Fibroblast of peridontal ligament (primary cell): ENCODE measurements around the gene ANP32D.
A peak's percentile ranks its signal among the peaks of the same experiment; 100 is the strongest.
"Not testable (repeated sequence)": the region's sequence is repeated elsewhere in the genome, so short reads cannot be mapped to it uniquely, and the experiment has no call there.

Source experiments
- DNase-seq: peaks from one replicate; pipeline ENCODE4 v3.0.0-alpha.2; 2010; ENCODE audit errors: extremely low read depth

The ANP32D gene

GRCh38 chr12:48472259-48472658 is at the start of gene ANP32D:
Gene ANP32D, plus strand, starts transcription at chr12:48472559. Its CDS starts 106 bp downstream, at chr12:48472665.
- DNase-seq: no peak

DNA sequence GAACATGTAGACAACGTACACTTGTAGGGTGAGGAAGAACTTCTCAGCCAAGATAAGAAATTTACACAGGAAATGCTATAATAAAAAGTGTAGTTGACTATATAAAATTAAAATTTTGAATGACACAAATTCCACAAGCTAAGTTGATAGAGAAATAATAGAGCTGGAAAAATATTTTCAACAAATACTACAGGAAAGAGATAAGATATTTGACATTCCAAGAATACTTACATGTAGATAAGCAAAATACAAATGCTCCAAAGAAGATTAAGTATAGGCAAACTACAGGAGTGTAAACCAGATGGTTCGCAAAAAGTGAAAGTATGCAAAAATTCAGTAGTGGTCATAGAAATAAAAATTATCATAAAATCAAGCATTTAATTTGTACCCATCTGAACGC is 49.2 kb upstream of the ANP32D start:
- DNase-seq: no peak

- DNase-seq: no peak
Measured at GRCh38 chr12:48424644-48425043, 47.7 kb upstream of the ANP32D start.

GRCh38 chr12:48434016-48434415 is 38.3 kb upstream of the ANP32D start:
- DNase-seq: not testable (repeated sequence)

DNA sequence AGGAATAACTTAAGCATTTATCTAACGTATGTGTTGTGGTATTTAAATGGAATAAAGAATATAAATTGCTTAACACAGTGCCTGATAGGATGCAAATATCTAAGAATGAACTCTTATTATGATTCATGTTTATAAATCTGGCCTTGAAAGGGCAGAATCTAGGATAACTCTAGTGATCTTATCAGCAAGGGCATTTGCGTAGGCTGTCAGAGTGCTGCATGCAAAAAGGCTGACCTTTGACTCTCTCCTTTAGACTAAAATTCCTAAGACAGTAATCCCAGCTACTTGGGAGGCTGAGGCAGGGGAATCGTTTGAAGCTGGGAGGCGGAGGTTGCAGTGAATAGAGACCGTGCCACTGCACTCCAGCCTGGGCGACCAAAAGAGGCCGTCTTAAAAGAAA is 31.3 kb upstream of the ANP32D start:
- DNase-seq: no peak

DNA sequence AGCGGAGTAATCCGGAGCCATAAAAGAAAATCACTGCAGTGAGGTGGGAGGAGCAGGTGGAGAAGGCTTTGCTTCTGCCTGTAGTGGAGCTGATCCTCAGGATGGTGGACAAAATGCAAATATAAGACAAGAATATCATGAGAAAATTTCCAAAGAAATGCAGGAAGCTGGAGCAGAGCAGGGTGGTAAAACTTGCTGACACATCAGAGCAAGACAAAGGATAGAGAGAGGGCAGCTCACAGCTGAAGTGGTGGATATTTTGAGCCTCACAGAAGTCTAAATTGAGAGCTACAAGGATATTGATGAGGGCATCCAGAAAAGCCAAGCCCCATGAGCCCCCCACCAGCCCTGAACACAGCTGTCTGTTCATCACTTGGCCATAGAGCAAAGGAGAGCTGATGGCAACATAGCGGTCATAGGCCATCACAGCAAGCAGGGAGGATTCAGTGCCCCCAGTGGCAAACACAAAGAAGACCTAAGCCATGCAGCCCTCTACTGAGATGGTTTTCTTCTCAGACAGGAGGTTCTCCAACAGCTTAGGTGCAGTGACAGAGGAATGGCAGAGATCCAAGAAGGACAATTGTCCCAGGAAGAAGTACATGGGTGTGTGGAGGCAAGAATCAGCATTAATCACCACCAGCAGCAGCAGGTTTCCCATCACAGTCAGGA is 30.0 kb upstream of the ANP32D start:
- DNase-seq: no peak

GRCh38 chr12:48445538-48445937 is 26.8 kb upstream of the ANP32D start:
- no peak for DNase-seq

DNA sequence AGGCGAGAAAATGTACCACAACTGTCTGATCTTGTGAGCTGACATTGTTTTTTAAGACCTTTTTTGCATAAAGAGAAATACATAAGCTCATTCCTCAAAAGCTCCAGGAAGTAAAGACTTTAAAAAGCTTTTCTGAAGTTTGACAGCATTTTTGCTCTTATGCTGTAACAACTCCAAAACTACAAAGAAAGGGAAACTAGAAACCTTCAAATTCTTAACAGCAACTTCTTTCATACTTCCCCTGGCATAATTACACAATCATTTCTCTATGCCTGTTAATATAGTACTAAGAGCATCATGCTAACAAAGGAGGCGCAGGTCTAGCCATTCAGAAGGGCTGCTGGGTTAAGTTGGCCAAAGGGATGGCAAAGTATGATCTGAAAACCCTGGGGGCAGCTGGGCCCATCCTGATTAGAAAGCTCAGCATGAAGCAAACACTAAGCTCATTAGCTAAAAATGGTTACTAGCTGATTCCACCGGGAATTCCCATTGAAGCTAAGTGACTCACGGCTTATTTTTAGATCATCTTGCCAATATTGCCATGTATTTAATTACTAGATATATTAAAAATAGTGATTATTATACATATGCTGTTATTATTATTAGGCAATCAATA is 26.1 kb upstream of the ANP32D start:
- no peak for DNase-seq

DNA sequence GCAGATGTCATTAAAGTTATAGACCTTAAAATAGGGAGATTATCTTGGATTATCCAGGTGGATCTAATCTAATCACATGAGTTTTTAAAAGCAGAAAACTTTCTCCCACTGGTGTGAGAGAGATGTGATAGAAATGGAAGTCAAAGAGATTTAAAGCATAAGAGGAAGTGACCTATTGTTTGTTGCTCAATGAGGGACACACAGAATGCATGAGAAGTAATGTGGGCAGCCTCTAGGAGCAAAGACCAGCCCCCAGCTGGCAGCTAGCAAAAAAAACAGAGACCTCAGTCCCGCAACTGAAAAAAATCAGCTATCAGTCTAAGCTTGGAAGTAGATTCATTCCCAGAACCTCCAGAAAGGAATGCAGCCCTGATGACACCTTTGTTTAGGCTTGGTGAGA is 24.6 kb upstream of the ANP32D start:
- DNase-seq: no peak

DNA sequence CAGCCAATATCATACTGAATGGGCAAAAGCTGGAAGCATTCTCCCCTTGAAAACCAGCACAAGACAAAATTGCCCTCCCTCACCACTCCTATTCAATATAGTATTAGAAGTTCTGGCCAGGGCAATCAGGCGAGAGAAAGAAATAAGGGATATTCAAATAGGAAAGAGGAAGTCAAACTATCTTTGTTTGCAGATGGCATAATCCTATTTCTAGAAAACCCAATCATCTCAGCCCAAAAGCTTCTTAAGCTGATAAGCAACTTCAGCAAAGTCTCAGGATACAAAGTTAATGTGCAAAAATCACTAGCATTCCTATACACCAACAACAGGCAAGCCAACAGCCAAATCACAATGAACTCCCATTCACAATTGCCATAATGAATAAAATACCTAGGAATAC is 21.0 kb upstream of the ANP32D start:
- DNase-seq: no peak

DNA sequence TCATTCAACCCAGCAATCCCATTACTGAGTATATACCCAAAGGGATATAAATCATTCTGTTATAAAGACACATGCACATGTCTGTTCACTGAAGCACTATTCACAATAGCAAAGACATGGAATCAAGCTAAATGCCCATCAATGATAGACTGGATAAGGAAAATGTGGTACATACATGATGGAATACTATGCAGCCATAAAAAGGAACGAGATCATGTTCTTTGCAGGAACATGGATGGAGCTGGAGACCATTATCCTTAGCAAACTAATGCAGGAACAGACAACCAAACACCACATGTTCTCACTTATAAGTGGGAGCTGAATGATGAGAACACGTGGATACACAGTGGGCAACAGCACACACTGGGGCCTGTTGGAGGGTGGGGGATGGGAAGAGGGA is 19.4 kb upstream of the ANP32D start:
- not testable (repeated sequence) for DNase-seq

DNA sequence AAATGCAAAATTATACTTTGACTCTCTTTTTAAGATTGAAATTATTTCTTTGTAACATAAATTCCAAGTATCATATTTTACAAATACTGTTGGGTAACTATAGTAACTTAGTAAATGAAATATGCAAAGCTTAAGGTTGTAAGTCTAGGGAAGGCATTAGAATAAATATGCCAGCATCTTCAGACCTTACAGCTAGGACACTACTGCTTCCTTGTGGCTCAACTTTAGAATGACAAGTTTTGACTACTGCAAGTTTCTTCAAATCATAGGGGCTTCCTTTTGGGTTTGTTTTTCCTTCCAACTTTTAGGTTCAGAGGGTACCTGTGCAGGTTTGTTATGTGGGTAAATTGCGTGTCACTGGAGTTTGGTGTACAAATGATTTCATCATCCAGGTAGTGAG is 17.7 kb upstream of the ANP32D start:
- peak; percentile 14 for DNase-seq

DNA sequence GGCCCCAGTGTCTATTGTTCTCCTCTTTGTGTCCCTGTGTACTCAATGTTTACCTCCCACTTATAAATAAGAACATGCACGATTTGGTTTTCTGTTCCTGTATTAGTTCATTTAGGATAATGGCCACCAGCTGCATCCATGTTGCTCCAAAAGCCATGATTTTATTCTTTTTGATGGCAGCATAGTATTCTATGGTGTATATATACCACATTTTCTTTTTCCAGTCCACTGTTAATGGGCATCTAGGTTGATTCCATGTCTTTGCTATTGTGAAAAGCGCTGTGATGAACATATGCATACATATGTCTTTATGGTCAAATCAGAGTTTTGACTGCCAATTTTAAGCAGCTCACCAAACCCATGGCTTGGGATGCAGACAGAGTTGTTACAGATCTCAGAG is 17.2 kb upstream of the ANP32D start:
- DNase-seq: no peak

GRCh38 chr12:48459259-48459658 is 13.1 kb upstream of the ANP32D start:
- DNase-seq: no peak

GRCh38 chr12:48469027-48469426 is 3.3 kb upstream of the ANP32D start:
- not testable (repeated sequence) for DNase-seq

GRCh38 chr12:48473061-48473460 is 702 bp downstream of the ANP32D start:
- DNase-seq: no peak

DNA sequence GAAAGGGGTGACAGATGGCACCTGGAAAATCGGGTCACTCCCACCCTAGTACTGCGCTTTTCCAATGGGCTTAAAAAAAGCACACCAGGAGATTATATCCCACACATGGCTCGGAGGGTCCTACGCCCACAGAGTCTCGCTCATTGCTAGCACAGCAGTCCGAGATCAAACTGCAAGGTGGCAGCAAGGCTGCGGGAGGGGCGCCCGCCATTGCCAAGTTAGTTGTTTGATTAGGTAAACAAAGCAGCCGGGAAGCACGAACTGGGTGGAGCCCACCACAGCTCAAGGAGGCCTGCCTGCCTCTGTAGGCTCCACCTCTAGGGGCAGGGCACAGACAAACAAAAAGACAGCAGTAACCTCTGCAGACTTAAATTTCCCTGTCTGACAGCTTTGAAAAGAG is 2.1 kb downstream of the ANP32D start:
- DNase-seq: not testable (repeated sequence)

DNA sequence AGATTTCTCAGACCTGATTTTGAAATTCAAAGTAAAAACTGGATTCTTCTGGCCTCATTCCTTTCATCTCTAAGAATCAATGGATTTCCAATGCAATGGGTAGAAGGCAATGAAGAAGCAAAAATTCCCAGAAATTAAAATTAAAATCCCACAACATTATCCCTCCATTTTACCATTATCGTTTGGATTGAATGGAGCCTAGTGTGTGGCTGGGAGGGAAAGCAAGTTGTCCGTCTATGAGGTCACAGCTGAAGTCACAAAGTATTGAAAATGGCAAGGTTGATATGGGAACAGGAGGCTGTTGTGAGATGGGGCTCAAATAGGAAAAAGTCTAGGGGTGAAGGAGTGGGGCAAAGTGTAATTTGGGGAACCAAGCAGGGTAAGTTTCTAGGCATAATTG is 9.8 kb downstream of the ANP32D start, which contains the start of gene C12orf54:
Gene C12orf54, plus strand, starts transcription at position 301 of the 400 bp plus-strand sequence. CDS start 799 bp downstream, outside the sequence.
- no peak for DNase-seq

DNA sequence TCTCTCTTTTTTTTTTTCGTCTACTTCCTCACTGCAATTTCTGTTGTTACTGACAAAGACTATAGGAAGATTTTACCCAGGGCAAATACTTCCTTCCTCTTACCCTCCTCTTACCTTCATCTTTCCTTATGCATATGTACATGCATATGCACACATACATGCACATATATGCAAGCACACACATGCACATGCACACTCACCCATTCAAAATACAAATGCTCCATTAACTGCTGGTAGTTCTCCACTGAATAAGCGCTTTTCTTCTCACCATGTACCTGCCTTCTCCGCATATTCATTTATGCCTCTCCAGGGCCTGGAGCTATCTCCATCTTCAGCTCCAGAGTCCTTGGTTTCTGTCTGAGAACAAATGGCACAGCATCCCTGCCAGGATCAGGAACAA is 10.6 kb downstream of the ANP32D start:
- DNase-seq: no peak

DNA sequence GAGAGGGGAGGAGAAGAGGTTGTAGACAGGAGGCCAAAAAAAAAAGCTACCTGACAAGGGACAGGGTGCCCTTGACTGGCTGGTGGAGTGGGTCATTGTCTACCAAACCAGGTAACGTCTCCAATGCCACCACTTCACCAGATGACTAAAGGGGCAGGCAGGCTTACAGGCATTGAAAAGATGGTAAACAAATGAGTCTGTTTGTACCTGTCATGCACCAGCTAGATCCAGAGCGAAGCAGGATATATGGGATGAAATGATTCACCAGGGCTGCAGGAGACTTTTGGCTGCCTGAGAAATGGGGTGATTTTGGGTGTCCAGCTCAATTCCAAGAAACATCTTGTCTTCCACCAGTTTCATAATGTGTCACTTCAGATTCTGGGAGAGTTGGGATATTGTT is 13.9 kb downstream of the ANP32D start:
- no peak for DNase-seq

DNA sequence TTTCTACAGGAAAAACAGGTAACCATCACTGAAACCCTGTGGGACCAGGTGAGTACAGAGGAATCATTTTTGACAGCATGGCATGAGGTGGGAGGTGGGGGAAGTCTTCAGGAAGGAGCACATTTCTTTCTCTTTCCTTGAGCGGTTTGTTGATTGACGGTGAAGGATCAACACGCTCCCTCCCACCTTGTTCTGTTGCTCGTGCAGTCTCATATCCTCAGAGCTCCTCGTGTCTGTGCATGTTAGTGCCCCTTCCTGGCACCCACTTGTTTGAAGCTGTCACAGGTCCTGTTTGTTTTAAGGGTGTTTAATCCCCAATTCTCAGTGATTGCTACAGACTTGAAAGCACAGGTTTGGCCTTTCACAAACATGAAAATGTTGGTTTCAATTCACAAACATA is 14.3 kb downstream of the ANP32D start:
- DNase-seq: no peak

DNA sequence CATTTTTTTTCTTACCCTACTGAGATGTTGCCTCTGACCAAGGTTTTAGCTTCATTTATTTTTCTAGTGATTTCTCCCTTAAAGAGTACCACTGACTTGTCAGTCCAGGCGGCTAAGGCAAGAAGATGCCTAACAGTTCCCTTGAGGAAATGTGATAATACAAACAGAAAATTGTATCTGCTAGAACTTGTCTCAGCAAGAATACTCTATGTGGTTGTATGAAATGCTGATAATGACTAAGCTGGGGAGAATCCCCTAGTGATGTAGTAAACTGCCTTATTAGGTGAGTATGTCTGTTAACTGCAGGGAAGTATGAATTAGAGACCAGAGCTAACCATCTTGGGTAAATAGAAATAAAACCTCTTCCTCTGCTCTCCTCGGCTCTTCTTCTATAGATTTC is 16.7 kb downstream of the ANP32D start:
- DNase-seq: no peak

GRCh38 chr12:48489456-48489855 is 17.1 kb downstream of the ANP32D start:
- not testable (repeated sequence) for DNase-seq

GRCh38 chr12:48500281-48500680 is 27.9 kb downstream of the ANP32D start:
- DNase-seq: not testable (repeated sequence)
